SK-N-MC (cell line): Measurements from ENCODE around the gene ANKRD33.

ENCODE experiments used
- DNase-seq: peaks from one replicate; pipeline ENCODE4 v3.0.0-alpha.2; 2011; ENCODE audit warnings: low read depth, low spot score
- H3K27ac ChIP-seq: fragments of 200-600 bp; sonication (generic); 2 replicates; pipeline ENCODE4 v1.5.1; 2016; ENCODE audit warnings: mixed run types
- H3K36me3 ChIP-seq: fragments of 200-600 bp; sonication (generic); 2 replicates; pipeline ENCODE4 v1.6.1; 2017; ENCODE audit warnings: antibody characterized with exemption, low read length, mixed read lengths; ENCODE audit not compliant: insufficient read depth
- H3K4me3 ChIP-seq: fragments of 200-600 bp; sonication (generic); 2 replicates; pipeline ENCODE4 v1.5.1; 2016
- H3K9ac ChIP-seq: fragments of 200-600 bp; sonication (generic); 2 replicates; pipeline ENCODE4 v1.8.0; 2017; ENCODE audit warnings: mixed run types, mixed read lengths; ENCODE audit not compliant: insufficient read length
- H3K9me3 ChIP-seq: fragments of 200-600 bp; sonication (generic); 2 replicates; pipeline ENCODE4 v1.6.1; 2017; ENCODE audit warnings: low read depth, mild to moderate bottlenecking, antibody characterized with exemption, low read length, moderate library complexity, mixed read lengths
- EZH2 ChIP-seq: fragments of 200-600 bp; sonication (generic); IDR thresholded peaks from one replicate; pipeline ENCODE4 v1.6.1; 2017; ENCODE audit warnings: antibody characterized with exemption
- FOXP2 ChIP-seq: optimal IDR thresholded peaks from 2 replicates; pipeline ENCODE3; 2011; ENCODE audit warnings: mild to moderate bottlenecking, moderate library complexity; ENCODE audit not compliant: insufficient read depth; ENCODE audit errors: extremely low read length, control extremely low read depth
- POLR2AphosphoS5 ChIP-seq: IDR thresholded peaks from 2 replicates; pipeline ENCODE4 v1.6.1; 2012; ENCODE audit warnings: mild to moderate bottlenecking, low read depth, low read length, borderline replicate concordance

ANKRD33 gene

GRCh38 chr12:51846911-51847642 lies 40.8 kb upstream of the ANKRD33 start:
- TF ChIP-seq POLR2AphosphoS5 (no peak), FOXP2 (no peak), EZH2 (no peak)
- Histone ChIP-seq H3K9me3 (no peaks in the 10 kb centered on the region), H3K27ac (no peak overlapping the region), H3K4me3 (no peak overlapping the region), H3K9ac (no peak overlapping the region), H3K36me3 (no peaks in the 10 kb centered on the region)
- no peak for DNase-seq

- DNase-seq, result no peak
- Histone ChIP-seq H3K9ac (no peak overlapping the region), H3K9me3 (no peaks in the 10 kb centered on the region), H3K4me3 (no peak overlapping the region), H3K27ac (no peak overlapping the region), H3K36me3 (no peaks in the 10 kb centered on the region)
- no peak for TF ChIP-seq EZH2
- TF ChIP-seq POLR2AphosphoS5, result no peak
- no peak for TF ChIP-seq FOXP2
Measured at GRCh38 chr12:51847643-51848325, 40.1 kb upstream of the ANKRD33 start.

- DNase-seq, result no peak
- H3K9ac ChIP-seq, result no peak within 1 kb of the TSS
Measured at GRCh38 chr12:51848326-51848727, 39.6 kb upstream of the ANKRD33 start, which contains the start of gene FIGNL2. TSS of gene FIGNL2 (minus strand) at chr12:51848718. CDS start at chr12:51822413, 26,305 bp downstream.

GRCh38 chr12:51848841-51849735 lies 38.8 kb upstream of the ANKRD33 start:
- no peak for DNase-seq
- Histone ChIP-seq H3K36me3 (no peaks in the 10 kb centered on the region), H3K9ac (no peak overlapping the region), H3K27ac (no peak overlapping the region), H3K9me3 (no peaks in the 10 kb centered on the region), H3K4me3 (no peak overlapping the region)
- TF ChIP-seq FOXP2, result no peak
- TF ChIP-seq POLR2AphosphoS5, result no peak
- no peak for TF ChIP-seq EZH2

More at GRCh38 chr12:51848326-51848727, 39.6 kb upstream of the ANKRD33 start, which contains the start of gene FIGNL2:
- Histone ChIP-seq H3K36me3 (no peaks in the 10 kb centered on the region), H3K4me3 (no peak within 1 kb of the TSS), H3K27ac (no peak within 1 kb of the TSS), H3K9me3 (no peaks in the 10 kb centered on the region)
- TF ChIP-seq EZH2, result no peak
- TF ChIP-seq FOXP2, result no peak
- no peak for TF ChIP-seq POLR2AphosphoS5

GRCh38 chr12:51850081-51850964 lies 37.6 kb upstream of the ANKRD33 start:
- no peaks in the 10 kb centered on the region for H3K9me3 ChIP-seq
- H3K36me3 ChIP-seq, result no peaks in the 10 kb centered on the region
- H3K27ac ChIP-seq, result no peak overlapping the region
- no peak for DNase-seq
- no peak overlapping the region for H3K9ac ChIP-seq
- no peak for TF ChIP-seq POLR2AphosphoS5
- TF ChIP-seq EZH2, result no peak
- TF ChIP-seq FOXP2, result no peak
- no peak overlapping the region for H3K4me3 ChIP-seq

DNA sequence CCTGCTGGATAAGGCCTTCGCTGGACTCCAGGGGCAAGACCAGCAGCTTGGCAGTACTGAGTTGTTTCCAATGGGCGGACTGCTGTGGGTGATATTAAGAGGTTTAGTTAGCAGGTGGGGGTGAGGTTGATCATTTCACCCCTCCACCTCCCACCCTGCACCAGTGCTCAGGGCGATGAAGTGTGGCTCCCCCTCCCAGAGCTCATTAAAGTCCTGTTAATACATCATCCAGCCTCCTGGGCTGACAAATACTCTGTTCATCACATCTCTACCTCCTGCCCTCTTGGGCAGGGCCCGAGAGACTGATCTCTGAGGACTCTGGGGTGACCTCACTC lies 37.0 kb upstream of the ANKRD33 start:
- H3K9ac ChIP-seq, result no peak overlapping the region
- TF ChIP-seq EZH2 (no peak), POLR2AphosphoS5 (no peak), FOXP2 (no peak)

DNA sequence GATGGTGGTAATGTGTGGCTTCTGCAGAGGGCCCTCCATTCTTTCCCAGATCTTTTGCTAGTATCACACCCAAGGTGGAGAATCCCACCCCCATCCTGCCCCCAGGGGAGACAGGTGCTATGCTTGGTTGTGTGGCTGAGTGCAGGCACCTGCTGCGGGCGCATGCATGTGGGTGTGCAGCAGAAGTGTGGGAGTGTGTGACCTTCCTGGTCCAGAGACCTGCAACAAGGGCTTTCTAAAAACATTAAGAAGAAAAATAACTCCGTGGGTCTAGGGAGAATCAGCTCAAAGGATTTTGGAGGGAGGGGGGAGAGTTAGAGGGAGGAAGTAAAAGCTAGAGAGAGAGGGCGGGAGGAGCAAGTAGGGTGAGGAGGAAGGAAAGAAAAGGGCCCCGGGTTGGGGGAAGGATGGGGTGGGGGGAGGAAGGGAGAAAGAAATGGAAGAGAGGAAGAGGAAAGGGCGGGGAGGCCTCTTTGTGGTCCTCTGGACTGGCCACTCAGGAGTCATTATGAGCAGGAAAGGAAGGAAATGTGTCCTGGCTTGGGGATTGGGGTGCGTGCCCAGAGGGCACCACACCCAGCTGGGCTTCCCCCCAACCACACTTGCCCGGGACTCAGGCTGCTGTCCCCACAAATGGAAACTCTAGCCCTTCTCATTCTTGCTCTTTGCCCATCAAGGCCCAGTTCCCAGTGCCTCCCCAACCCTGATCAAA lies 36.3 kb upstream of the ANKRD33 start:
- Histone ChIP-seq H3K4me3 (no peak overlapping the region), H3K9ac (no peak overlapping the region), H3K9me3 (no peaks in the 10 kb centered on the region), H3K27ac (no peak overlapping the region), H3K36me3 (no peaks in the 10 kb centered on the region)
- TF ChIP-seq FOXP2, result no peak
- TF ChIP-seq POLR2AphosphoS5, result no peak
- TF ChIP-seq EZH2, result no peak
- DNase-seq, result no peak

More for the DNA sequence above, 37.0 kb upstream of the ANKRD33 start:
- H3K36me3 ChIP-seq, result no peaks in the 10 kb centered on the region
- DNase-seq, result no peak
- H3K9me3 ChIP-seq, result no peaks in the 10 kb centered on the region
- no peak overlapping the region for H3K27ac ChIP-seq
- H3K4me3 ChIP-seq, result no peak overlapping the region
